ENCODE results near the gene IGFBP6.
A peak's percentile ranks its signal among the peaks of the same experiment; 100 is the strongest.

IGFBP6 gene

DNA sequence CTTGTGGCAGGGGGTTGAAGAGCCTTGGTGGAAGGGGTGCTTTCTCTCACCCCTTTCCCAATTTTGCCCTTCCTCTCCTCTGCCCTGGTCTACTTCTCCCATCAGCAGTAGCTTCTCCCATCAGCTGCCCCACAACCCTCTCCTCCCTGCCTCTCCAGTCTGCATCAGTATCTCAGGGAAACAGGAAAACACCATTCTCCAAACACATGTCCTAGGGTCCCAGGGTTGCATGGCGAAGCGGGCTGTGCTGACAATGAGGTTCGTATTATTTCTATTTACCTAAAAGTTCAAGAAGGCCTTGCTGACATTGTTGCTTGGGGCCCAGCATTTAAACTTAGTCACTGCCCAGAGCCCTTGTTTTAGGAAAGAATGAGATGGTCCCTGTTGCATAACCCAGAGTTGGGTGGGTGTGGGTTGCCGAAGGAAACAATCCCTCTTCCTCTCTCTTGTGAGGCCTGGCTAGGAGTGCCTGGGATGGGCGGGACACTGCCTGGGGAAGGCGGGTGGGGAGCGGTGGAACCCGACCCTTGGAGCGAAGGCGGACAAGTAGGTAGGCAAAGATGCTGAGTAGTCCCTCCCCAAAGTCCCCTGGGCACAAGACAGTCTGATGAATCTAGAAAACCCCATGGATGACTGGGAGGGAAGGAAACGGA is 1.3 kb upstream of the IGFBP6 start:
- H3K4me3 ChIP-seq (ENCODE audit: low read length) = peak overlapping the region; percentile 72
- H3K36me3 ChIP-seq (ENCODE audit: insufficient read depth, low read depth, low read length) = no peaks in the 10 kb centered on the region
- H3K9me3 ChIP-seq (ENCODE audit: insufficient read depth, low read depth, low read length) = no peaks in the 10 kb centered on the region
- peaks cover 50% of the 10 kb centered on the region for H3K27me3 ChIP-seq (ENCODE audit: insufficient read depth, low read length)
- no peak overlapping the region for H3K9ac ChIP-seq (ENCODE audit: low read depth, low read length)
- H3K4me1 ChIP-seq (ENCODE audit: insufficient read depth, low read length) = peaks cover 16% of the 10 kb centered on the region; the same call in 1 of the 2 replicates
- H3K27ac ChIP-seq (ENCODE audit: low read length) = no peak overlapping the region

DNA sequence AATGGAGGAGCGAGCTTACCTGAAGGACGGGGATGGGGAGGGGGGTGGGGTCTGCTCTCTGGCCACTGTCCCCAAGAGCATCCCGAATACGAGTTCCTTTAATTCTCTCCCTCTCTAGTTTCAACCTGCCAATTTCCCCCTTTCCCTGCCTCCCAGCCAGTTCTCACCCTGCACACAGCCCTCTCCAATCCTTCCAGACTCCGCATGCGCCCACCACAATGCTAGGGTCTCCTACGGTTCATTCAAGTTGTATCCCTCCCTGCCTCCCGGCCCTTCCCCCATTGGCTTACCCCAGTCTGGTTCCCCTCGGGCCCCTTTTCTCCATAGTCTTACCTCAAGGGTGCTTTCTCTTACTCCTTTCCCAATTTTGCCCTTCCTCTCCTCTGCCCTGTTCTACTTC is 708 bp upstream of the IGFBP6 start:
- Histone ChIP-seq H3K27ac (ENCODE audit: low read length) (no peak overlapping the region), H3K9ac (ENCODE audit: low read depth, low read length) (no peak overlapping the region; the same call in 1 of the 2 replicates), H3K27me3 (ENCODE audit: insufficient read depth, low read length) (peaks cover 45% of the 10 kb centered on the region), H3K4me3 (ENCODE audit: low read length) (peak overlapping the region; percentile 72), H3K9me3 (ENCODE audit: insufficient read depth, low read depth, low read length) (no peaks in the 10 kb centered on the region), H3K36me3 (ENCODE audit: insufficient read depth, low read depth, low read length) (no peaks in the 10 kb centered on the region), H3K4me1 (ENCODE audit: insufficient read depth, low read length) (peaks cover 16% of the 10 kb centered on the region; the same call in 1 of the 2 replicates)

DNA sequence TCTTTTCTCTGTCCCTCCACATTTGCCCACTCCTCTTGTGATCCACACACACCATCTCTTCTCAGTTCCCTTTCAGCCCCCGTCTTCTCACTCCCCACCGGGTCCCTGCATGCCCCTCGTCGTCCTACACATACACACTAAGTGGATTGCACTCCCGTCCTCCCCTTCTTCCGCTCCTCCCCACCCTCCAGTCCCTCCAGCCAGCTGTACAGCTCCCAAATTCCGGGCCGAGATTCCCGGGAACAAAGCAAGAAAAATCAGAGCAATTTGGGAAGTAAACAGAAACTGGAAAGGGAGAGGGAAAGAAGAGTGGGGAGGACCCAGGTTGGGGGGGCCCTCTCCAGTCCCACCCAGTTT is 282 bp upstream of the IGFBP6 start:
- H3K27ac ChIP-seq (ENCODE audit: low read length) = no peak overlapping the region
- H3K9me3 ChIP-seq (ENCODE audit: insufficient read depth, low read depth, low read length) = no peaks in the 10 kb centered on the region
- no peaks in the 10 kb centered on the region for H3K36me3 ChIP-seq (ENCODE audit: insufficient read depth, low read depth, low read length)
- H3K4me1 ChIP-seq (ENCODE audit: insufficient read depth, low read length) = peaks cover 16% of the 10 kb centered on the region; the same call in 1 of the 2 replicates
- H3K27me3 ChIP-seq (ENCODE audit: insufficient read depth, low read length) = peaks cover 44% of the 10 kb centered on the region
- H3K4me3 ChIP-seq (ENCODE audit: low read length) = peak overlapping the region; percentile 72
- no peak overlapping the region; the same call in 1 of the 2 replicates for H3K9ac ChIP-seq (ENCODE audit: low read depth, low read length)

DNA sequence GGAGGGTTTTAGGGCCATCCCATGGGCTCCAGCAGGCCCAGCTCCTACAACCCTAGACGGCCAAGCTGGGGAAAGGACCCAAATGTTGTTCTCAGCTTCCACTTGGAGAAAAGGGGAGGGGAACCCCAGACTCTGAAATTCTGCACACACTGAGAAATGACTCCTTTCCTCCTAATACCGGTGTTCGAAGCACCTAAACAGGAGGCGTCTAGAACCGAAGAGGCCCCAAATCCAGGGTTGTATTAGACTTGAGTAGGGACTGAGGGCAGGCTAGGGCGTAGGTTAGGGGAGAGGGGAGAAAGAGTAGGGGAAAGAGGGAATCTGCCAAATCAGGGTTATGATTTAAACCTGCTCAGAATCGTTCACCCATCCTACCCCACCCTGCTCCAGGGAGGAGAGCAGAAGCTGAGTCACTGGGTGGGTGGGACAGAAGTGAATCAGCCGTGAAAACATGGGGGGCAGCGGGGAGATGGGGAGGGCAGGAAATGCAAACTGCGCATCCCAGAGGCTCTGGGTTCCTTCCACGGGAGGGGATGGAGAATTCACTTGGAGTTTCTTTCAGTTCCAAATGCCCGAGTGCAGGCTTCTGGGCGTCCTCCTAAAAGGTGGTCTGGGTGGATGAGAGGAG is 1.0 kb downstream of the IGFBP6 start:
- no peaks in the 10 kb centered on the region for H3K36me3 ChIP-seq (ENCODE audit: insufficient read depth, low read depth, low read length)
- H3K4me1 ChIP-seq (ENCODE audit: insufficient read depth, low read length) = peaks cover 16% of the 10 kb centered on the region; the same call in 1 of the 2 replicates
- H3K27ac ChIP-seq (ENCODE audit: low read length) = no peak overlapping the region
- H3K9me3 ChIP-seq (ENCODE audit: insufficient read depth, low read depth, low read length) = no peaks in the 10 kb centered on the region
- H3K27me3 ChIP-seq (ENCODE audit: insufficient read depth, low read length) = peaks cover 44% of the 10 kb centered on the region
- H3K9ac ChIP-seq (ENCODE audit: low read depth, low read length) = no peak overlapping the region
- H3K4me3 ChIP-seq (ENCODE audit: low read length) = peak overlapping the region; percentile 72

DNA sequence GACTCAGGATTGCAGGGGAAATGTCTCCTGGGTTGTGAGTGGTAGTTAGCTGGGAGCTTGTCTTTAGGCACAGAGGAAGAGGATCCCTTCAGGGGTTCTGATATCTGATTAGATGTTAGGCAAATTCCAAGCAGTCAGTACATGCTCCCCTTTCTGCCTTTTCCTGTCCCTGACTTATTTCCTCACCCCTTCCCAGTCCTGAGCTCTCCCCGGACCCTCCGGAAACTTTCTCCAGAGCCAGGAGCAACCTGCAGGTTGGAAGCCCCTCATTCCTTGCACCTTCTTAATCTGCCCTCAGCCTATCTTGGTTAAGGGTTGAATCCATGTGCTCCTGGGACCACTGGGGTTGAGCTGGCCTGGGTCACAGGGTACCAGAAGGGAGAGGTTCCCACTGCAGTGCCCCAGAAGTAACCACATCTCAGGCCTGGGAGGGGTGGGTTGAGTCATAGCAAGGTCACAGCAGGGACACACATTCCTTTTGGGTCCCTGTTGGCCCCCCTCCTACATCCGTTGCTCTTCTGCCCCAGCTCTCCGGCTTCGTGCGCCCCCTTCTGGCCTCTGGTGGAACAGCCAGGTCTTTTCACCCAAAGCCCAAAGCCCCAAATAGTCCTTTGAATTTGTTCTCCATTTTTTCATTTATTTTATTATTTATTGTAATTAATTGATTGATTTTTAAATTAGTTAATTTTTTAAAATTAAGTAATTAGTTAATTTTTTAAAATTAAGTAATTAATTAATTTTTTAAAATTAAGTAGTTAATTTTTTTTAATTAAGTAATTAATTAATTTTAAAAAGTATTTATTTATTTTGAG is 1.8 kb downstream of the IGFBP6 start:
- no peak overlapping the region for H3K27ac ChIP-seq (ENCODE audit: low read length)
- no peak overlapping the region for H3K9ac ChIP-seq (ENCODE audit: low read depth, low read length)
- no peaks in the 10 kb centered on the region for H3K9me3 ChIP-seq (ENCODE audit: insufficient read depth, low read depth, low read length)
- no peaks in the 10 kb centered on the region for H3K36me3 ChIP-seq (ENCODE audit: insufficient read depth, low read depth, low read length)
- peaks cover 16% of the 10 kb centered on the region; the same call in 1 of the 2 replicates for H3K4me1 ChIP-seq (ENCODE audit: insufficient read depth, low read length)
- peak overlapping the region; percentile 72; the same call in 1 of the 2 replicates for H3K4me3 ChIP-seq (ENCODE audit: low read length)
- peaks cover 44% of the 10 kb centered on the region for H3K27me3 ChIP-seq (ENCODE audit: insufficient read depth, low read length)

DNA sequence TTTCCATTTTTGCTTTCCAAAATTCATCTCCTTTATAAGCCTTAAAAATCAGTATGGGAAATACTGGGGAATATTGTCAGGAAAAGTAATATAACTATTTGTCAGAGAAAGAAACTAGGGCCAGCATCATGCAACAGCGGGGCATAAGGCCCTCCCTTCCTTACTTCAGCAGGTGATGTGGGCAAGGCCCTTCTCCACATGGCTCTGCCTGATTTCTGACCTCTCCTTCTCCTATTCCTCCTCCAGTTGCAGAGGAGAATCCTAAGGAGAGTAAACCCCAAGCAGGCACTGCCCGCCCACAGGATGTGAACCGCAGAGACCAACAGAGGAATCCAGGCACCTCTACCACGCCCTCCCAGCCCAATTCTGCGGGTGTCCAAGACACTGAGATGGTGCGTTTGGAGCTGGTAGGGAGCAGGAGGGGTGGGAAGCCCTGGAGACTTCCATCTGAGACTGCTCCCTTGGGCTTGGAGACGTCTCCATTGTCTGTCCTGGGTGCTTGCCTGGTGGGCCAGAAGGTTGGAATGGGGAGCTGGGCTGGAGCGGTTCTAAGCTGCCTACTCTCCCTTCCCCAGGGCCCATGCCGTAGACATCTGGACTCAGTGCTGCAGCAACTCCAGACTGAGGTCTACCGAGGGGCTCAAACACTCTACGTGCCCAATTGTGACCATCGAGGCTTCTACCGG is 3.1 kb downstream of the IGFBP6 start:
- peaks cover 16% of the 10 kb centered on the region; the same call in 1 of the 2 replicates for H3K4me1 ChIP-seq (ENCODE audit: insufficient read depth, low read length)
- no peaks in the 10 kb centered on the region for H3K36me3 ChIP-seq (ENCODE audit: insufficient read depth, low read depth, low read length)
- H3K9me3 ChIP-seq (ENCODE audit: insufficient read depth, low read depth, low read length) = no peaks in the 10 kb centered on the region
- peaks cover 38% of the 10 kb centered on the region for H3K27me3 ChIP-seq (ENCODE audit: insufficient read depth, low read length)
- no peak overlapping the region for H3K27ac ChIP-seq (ENCODE audit: low read length)
- H3K4me3 ChIP-seq (ENCODE audit: low read length) = no peak overlapping the region
- H3K9ac ChIP-seq (ENCODE audit: low read depth, low read length) = no peak overlapping the region

DNA sequence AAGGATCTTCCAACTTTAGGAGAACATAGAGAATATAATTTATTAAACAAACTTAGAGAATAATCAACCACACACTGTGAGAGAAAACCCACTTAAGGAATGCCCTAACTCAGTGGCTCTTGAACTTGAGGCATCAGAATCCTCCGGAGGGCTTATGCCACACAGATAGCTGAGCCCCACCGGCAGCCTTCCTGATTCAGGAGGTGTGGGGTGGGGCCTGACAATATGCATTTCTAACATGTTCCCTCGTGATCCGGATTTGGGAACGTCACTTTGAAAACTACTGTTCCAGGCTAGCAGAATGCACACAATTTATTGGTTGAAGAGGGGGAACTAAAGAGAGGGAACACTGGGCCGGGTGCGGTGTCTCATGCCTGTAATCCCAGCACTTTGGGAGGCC is 3.8 kb downstream of the IGFBP6 start:
- Histone ChIP-seq H3K4me1 (ENCODE audit: insufficient read depth, low read length) (peaks cover 11% of the 10 kb centered on the region; the same call in 1 of the 2 replicates), H3K27ac (ENCODE audit: low read length) (no peak overlapping the region), H3K27me3 (ENCODE audit: insufficient read depth, low read length) (peaks cover 31% of the 10 kb centered on the region), H3K36me3 (ENCODE audit: insufficient read depth, low read depth, low read length) (no peaks in the 10 kb centered on the region), H3K4me3 (ENCODE audit: low read length) (no peak overlapping the region), H3K9ac (ENCODE audit: low read depth, low read length) (no peak overlapping the region), H3K9me3 (ENCODE audit: insufficient read depth, low read depth, low read length) (no peaks in the 10 kb centered on the region)

DNA sequence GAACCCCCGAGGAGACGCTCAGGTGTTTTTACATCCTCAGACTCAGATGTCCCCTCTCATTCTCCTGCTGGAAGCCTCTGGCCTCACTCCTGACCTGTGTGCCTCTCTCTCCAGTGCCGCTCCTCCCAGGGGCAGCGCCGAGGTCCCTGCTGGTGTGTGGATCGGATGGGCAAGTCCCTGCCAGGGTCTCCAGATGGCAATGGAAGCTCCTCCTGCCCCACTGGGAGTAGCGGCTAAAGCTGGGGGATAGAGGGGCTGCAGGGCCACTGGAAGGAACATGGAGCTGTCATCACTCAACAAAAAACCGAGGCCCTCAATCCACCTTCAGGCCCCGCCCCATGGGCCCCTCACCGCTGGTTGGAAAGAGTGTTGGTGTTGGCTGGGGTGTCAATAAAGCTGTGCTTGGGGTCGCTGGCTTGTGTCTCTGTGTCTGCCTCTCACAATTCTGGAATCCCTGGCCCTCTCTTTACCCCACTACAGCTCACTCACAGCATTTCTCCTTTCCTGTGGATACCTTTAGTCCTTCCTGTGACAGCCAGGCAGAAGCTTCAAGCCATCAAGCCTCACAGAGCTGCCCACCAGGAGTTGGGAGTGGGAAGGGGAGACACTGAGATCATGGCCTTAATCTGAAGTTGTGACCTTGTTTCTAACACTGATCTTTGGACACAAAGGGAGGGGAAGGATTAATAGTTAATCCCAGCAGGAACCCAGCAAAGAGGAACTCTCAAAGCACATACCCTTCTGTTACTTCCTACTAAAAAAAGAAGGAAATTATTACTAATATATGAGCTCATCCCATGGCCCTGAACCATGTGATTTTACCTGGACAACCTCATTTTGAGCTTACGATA is 4.7 kb downstream of the IGFBP6 start:
- H3K9ac ChIP-seq (ENCODE audit: low read depth, low read length) = no peak overlapping the region
- H3K27ac ChIP-seq (ENCODE audit: low read length) = no peak overlapping the region
- no peaks in the 10 kb centered on the region for H3K36me3 ChIP-seq (ENCODE audit: insufficient read depth, low read depth, low read length)
- H3K4me3 ChIP-seq (ENCODE audit: low read length) = no peak overlapping the region
- peaks cover 12% of the 10 kb centered on the region; the same call in 1 of the 2 replicates for H3K4me1 ChIP-seq (ENCODE audit: insufficient read depth, low read length)
- peaks cover 22% of the 10 kb centered on the region for H3K27me3 ChIP-seq (ENCODE audit: insufficient read depth, low read length)
- no peaks in the 10 kb centered on the region for H3K9me3 ChIP-seq (ENCODE audit: insufficient read depth, low read depth, low read length)

DNA sequence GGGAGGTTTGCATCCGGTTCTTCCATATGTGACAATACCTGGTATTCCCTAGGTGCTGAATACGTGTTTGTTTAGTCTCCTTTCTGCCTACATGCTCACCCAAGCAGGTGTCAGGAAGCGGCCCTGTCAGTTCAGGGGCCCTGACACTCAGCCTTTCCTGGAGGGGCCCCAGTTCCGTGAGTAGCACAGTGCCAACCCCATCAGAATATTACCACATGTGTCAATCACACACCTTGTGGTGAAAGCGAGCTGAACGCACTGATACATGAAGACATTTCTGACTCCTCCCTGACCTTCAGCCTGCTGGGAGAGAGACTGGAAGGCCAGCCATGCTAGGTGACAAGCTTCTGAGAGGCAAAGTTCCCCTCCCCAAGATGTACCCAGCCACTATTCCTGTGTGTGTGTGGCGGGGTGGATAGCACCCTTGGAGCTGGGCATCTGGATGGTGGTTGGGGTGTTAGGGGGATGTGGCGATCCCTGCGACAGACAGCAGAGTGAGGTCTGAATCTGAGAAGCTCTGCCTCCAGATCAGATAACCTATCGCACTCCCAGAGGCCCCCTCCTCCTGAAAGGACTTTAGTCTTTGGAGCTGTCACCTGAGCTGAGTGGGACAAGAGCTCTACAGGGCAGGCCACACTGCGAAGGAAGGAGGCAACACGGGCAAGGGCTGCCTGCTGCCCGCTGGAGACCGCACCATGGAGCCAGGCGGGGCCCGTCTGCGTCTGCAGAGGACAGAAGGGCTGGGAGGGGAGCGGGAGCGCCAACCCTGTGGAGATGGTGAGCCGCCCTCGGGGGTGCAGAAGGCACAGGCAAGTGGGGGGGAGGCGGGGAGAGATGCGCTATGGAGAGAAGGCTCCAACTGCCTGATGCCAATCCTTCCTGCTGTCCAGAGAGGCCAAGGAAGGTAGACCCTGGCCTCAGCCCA is 5.7 kb downstream of the IGFBP6 start, which contains the start of gene SOAT2:
Gene SOAT2, plus strand, starts transcription at position 604 of the 925 bp plus-strand sequence. Its CDS starts 92 bp downstream, at position 696.
- Histone ChIP-seq H3K4me3 (ENCODE audit: low read length) (no peak within 1 kb of the TSS), H3K4me1 (ENCODE audit: insufficient read depth, low read length) (peaks cover 14% of the 10 kb centered on the region; the same call in 1 of the 2 replicates), H3K27ac (ENCODE audit: low read length) (no peak within 1 kb of the TSS)

DNA sequence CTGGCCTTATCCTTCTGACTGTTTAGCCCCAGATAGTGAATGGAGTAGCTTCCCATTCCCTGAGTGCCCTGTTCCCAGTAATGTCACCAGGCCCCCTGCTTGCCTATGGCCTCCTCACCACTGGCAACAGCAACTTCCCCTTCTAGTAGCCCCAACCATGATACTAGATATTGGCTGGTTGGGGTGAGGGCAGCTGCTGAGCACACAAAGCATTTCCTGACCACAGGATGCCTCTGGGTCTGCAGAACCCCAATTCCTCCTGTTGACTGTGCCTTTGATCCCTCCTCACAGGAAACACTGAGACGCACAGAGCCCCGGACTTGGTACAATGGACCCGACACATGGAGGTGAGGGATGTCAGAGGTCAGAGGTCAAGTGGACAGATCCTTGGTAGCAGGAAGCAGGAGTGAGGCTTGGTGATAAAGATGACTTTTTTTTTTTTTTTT is 6.4 kb downstream of the IGFBP6 start:
- Histone ChIP-seq H3K9ac (ENCODE audit: low read depth, low read length) (no peak overlapping the region), H3K4me1 (ENCODE audit: insufficient read depth, low read length) (peaks cover 8% of the 10 kb centered on the region; the same call in 1 of the 2 replicates), H3K36me3 (ENCODE audit: insufficient read depth, low read depth, low read length) (no peaks in the 10 kb centered on the region), H3K27me3 (ENCODE audit: insufficient read depth, low read length) (peaks cover 5% of the 10 kb centered on the region), H3K27ac (ENCODE audit: low read length) (no peak overlapping the region), H3K4me3 (ENCODE audit: low read length) (no peak overlapping the region), H3K9me3 (ENCODE audit: insufficient read depth, low read depth, low read length) (peaks cover 3% of the 10 kb centered on the region; the same call in 1 of the 2 replicates)

More for the DNA sequence above, 5.7 kb downstream of the IGFBP6 start, which contains the start of gene SOAT2:
- Histone ChIP-seq H3K9ac (ENCODE audit: low read depth, low read length) (no peak within 1 kb of the TSS), H3K36me3 (ENCODE audit: insufficient read depth, low read depth, low read length) (no peaks in the 10 kb centered on the region), H3K27me3 (ENCODE audit: insufficient read depth, low read length) (peaks cover 13% of the 10 kb centered on the region), H3K9me3 (ENCODE audit: insufficient read depth, low read depth, low read length) (no peaks in the 10 kb centered on the region)

Data from iPS-20b (cell line).